HepG2 (cell line): ENCODE results near the gene ABT1. TPM values are rescaled to one million over a fixed set of nuclear protein-coding genes. Genes with fewer than 3 reads are reported as not detected.

Source experiments
- ASH2L ChIP-seq: fragments of 300-600, 200-600 bp; sonication (generic); IDR thresholded peaks from 2 replicates; pipeline ENCODE4 v1.7.0; 2017; ENCODE audit warnings: low read depth, mild to moderate bottlenecking, moderate library complexity, mixed read lengths, low read length; ENCODE audit not compliant: insufficient read length
- BCL6 ChIP-seq: IDR thresholded peaks from 2 replicates; pipeline ENCODE4 v1.6.1; 2016; ENCODE audit warnings: missing genetic modification reagents, missing compliant biosample characterization
- EEA1 ChIP-seq: sonication (generic); formaldehyde crosslinking; IDR thresholded peaks from 2 replicates; pipeline ENCODE4 v1.5.1; 2020; ENCODE audit warnings: mild to moderate bottlenecking, missing genetic modification reagents, borderline replicate concordance
- EP300 ChIP-seq, 3 experiments: sonication (generic) in 1 of 3; formaldehyde crosslinking in 1 of 3; IDR thresholded peaks; 2 replicates each; pipeline versions ENCODE4 v1.5.1 to v1.6.1; 2011 to 2020; ENCODE audit warnings: low read depth in 2 of 3, low read length in 2 of 3, borderline replicate concordance in 1 of 3, improper control_type of control experiment in 1 of 3, mild to moderate bottlenecking in 1 of 3, missing genetic modification reagents in 1 of 3, moderate library complexity in 1 of 3
- MIER3 ChIP-seq: IDR thresholded peaks from 2 replicates; pipeline ENCODE4 v1.6.1; 2016; ENCODE audit warnings: missing compliant biosample characterization, borderline replicate concordance
- NCOA2 ChIP-seq: sonication (generic); formaldehyde crosslinking; IDR thresholded peaks from 2 replicates; pipeline ENCODE4 v1.8.0; 2022; ENCODE audit warnings: inconsistent platforms
- PHF8 ChIP-seq: sonication (generic); formaldehyde crosslinking; IDR thresholded peaks from 2 replicates; pipeline ENCODE4 v1.5.0; 2020; ENCODE audit warnings: missing genetic modification reagents
- RXRB ChIP-seq: IDR thresholded peaks from 2 replicates; pipeline ENCODE4 v1.6.1; 2016; ENCODE audit warnings: borderline replicate concordance, missing genetic modification reagents, missing compliant biosample characterization
- ZBTB1 ChIP-seq: sonication (generic); formaldehyde crosslinking; IDR thresholded peaks from 2 replicates; pipeline ENCODE4 v1.4.0; 2020; ENCODE audit warnings: missing genetic modification reagents, borderline replicate concordance
- ZNF160 ChIP-seq: sonication (generic); formaldehyde crosslinking; IDR thresholded peaks from 2 replicates; pipeline ENCODE4 v1.8.0; 2022; ENCODE audit warnings: mild to moderate bottlenecking, inconsistent platforms, missing genetic modification reagents
- ZNF224 ChIP-seq: sonication (generic); formaldehyde crosslinking; IDR thresholded peaks from 2 replicates; pipeline ENCODE4 v1.5.0; 2020; ENCODE audit warnings: mild to moderate bottlenecking, missing genetic modification reagents
- ZNF276 ChIP-seq: sonication (generic); formaldehyde crosslinking; IDR thresholded peaks from 2 replicates; pipeline ENCODE4 v1.4.0; 2020; ENCODE audit warnings: mild to moderate bottlenecking, low read depth, missing genetic modification reagents
- ZNF30 ChIP-seq: sonication (generic); formaldehyde crosslinking; IDR thresholded peaks from 2 replicates; pipeline ENCODE4 v1.5.0; 2020; ENCODE audit warnings: mild to moderate bottlenecking, missing genetic modification reagents
- ZNF326 ChIP-seq: sonication (generic); formaldehyde crosslinking; IDR thresholded peaks from 2 replicates; pipeline ENCODE4 v1.4.0; 2020; ENCODE audit warnings: missing genetic modification reagents, borderline replicate concordance
- ZNF343 ChIP-seq: sonication (generic); formaldehyde crosslinking; IDR thresholded peaks from 2 replicates; pipeline ENCODE4 v1.4.0; 2020; ENCODE audit warnings: mild to moderate bottlenecking, missing genetic modification reagents
- ZNF530 ChIP-seq: sonication (generic); formaldehyde crosslinking; IDR thresholded peaks from 2 replicates; pipeline ENCODE4 v1.5.0; 2020; ENCODE audit warnings: low read depth, mild to moderate bottlenecking, missing genetic modification reagents
- ZNF547 ChIP-seq: sonication (generic); formaldehyde crosslinking; IDR thresholded peaks from 2 replicates; pipeline ENCODE4 v1.5.1; 2020; ENCODE audit warnings: mild to moderate bottlenecking, missing genetic modification reagents
- ZNF567 ChIP-seq: sonication (generic); formaldehyde crosslinking; IDR thresholded peaks from 2 replicates; pipeline ENCODE4 v1.8.1; 2023; ENCODE audit warnings: mild to moderate bottlenecking, missing genetic modification reagents, borderline replicate concordance
- ZNF598 ChIP-seq: sonication (generic); formaldehyde crosslinking; IDR thresholded peaks from 2 replicates; pipeline ENCODE4 v1.5.1; 2020; ENCODE audit warnings: mild to moderate bottlenecking, missing genetic modification reagents, borderline replicate concordance
- ZNF746 ChIP-seq: sonication (generic); formaldehyde crosslinking; IDR thresholded peaks from 2 replicates; pipeline ENCODE4 v1.8.0; 2022; ENCODE audit warnings: mild to moderate bottlenecking, missing genetic modification reagents
- ZNF780A ChIP-seq: sonication (generic); formaldehyde crosslinking; IDR thresholded peaks from 2 replicates; pipeline ENCODE4 v1.8.0; 2022; ENCODE audit warnings: mild to moderate bottlenecking, missing genetic modification reagents, moderate library complexity
- ZNF790 ChIP-seq: sonication (generic); formaldehyde crosslinking; IDR thresholded peaks from 2 replicates; pipeline ENCODE4 v1.8.0; 2022; ENCODE audit warnings: missing genetic modification reagents, mild to moderate bottlenecking, borderline replicate concordance
- ZNF816 ChIP-seq: sonication (generic); formaldehyde crosslinking; IDR thresholded peaks from 2 replicates; pipeline ENCODE4 v1.8.0; 2022; ENCODE audit warnings: missing genetic modification reagents, mild to moderate bottlenecking, borderline replicate concordance
- polyA plus RNA-seq, 8 experiments: library from polyadenylated mRNA; depleted of rRNA in 3 of 8; stranded (reverse) in 7 of 8; unstranded in 1 of 8; fragments of >200 nt; fragmentation: Illumina TruSeq in 4 of 8; extraction: Trizol in 4 of 8; gene quantifications; 2 replicates each; pipeline versions ENCODE4 v1.2.1 to v1.2.3, GENCODE V29; 2011 to 2016; ENCODE audit warnings: low read depth in 4 of 8, missing spikeins in 1 of 8, mixed read lengths in 1 of 8; ENCODE audit not compliant: insufficient read depth in 1 of 8
- total RNA-seq, 5 experiments: library from RNA; depleted of rRNA; stranded (reverse); fragments of >200 nt; fragmentation: Illumina TruSeq; extraction: Trizol; gene quantifications; 2 replicates each; pipeline ENCODE4 v1.2.3, GENCODE V29; 2016; ENCODE audit warnings: low read depth in 1 of 5

ABT1 gene
- total and polyA plus RNA-seq, 2 of the 13 experiments (the other 11 are each of a cell fraction or from before 2014, with no cell fraction given): 38.4 TPM

- TF ChIP-seq ZNF790 (CRISPR knock-in tag) (no peak), ZNF530 (CRISPR knock-in tag) (no peak), ZNF780A (CRISPR knock-in tag) (peak; percentile 84; the same call in 1 of the 2 replicates), ZNF816 (CRISPR knock-in tag) (peak; percentile 87), EP300 (IDR thresholded peaks at IDR 0.05; ENCODE audit: low read depth in 2 of 2, low read length in 2 of 2) (peak; percentile 42 to 72; a peak in 2 of 4 replicates), EP300 (CRISPR knock-in tag; IDR thresholded peaks at IDR 0.05; ENCODE audit: borderline replicate concordance) (peak; percentile 77), ZBTB1 (no peak; the same call in 1 of the 2 replicates), ZNF160 (peak; percentile 83; the same call in 1 of the 2 replicates), ZNF598 (CRISPR knock-in tag) (peak; percentile 85; the same call in 1 of the 2 replicates), ZNF224 (CRISPR knock-in tag) (0 out of 2 replicates have a peak, but pooled peaks have one; percentile 18), ZNF567 (CRISPR knock-in tag) (0 out of 2 replicates have a peak, but pooled peaks have one; percentile 72), RXRB (CRISPR knock-in tag) (peak; percentile 91), EEA1 (no peak), ASH2L (peak; percentile 97), BCL6 (CRISPR knock-in tag) (peak; percentile 69; the same call in 1 of the 2 replicates), MIER3 (CRISPR knock-in tag) (peak; percentile 100), ZNF547 (peak; percentile 88), PHF8 (peak; percentile 100), ZNF30 (CRISPR knock-in tag) (0 out of 2 replicates have a peak, but pooled peaks have one; percentile 80), ZNF276 (CRISPR knock-in tag) (peak; percentile 87; the same call in 1 of the 2 replicates), ZNF746 (CRISPR knock-in tag) (0 out of 2 replicates have a peak, but pooled peaks have one; percentile 81), NCOA2 (peak; percentile 81), ZNF343 (no peak), ZNF326 (CRISPR knock-in tag) (no peak)
Measured at GRCh38 chr6:26596579-26597388, at the start of gene ABT1 (continued).
